GM19193 (cell line): ENCODE results near the gene ARHGAP26.

Experiments
- POLR2A ChIP-seq: IDR thresholded peaks from 4 replicates; pipeline ENCODE4 v1.6.1; 2011; ENCODE audit not compliant: insufficient read depth, insufficient read length; ENCODE audit errors: extremely low read depth

The ARHGAP26 gene

GRCh38 chr5:143111799-143112198, 341.6 kb downstream of the ARHGAP26 start:
- no peak for TF ChIP-seq POLR2A

- TF ChIP-seq POLR2A: no peak
Observed at GRCh38 chr5:143113461-143113860, 343.3 kb downstream of the ARHGAP26 start.

GRCh38 chr5:143114481-143114880, 344.3 kb downstream of the ARHGAP26 start:
- TF ChIP-seq POLR2A: no peak

- no peak for TF ChIP-seq POLR2A
Observed at GRCh38 chr5:143115381-143115780, 345.2 kb downstream of the ARHGAP26 start.

GRCh38 chr5:143116814-143117213, 346.6 kb downstream of the ARHGAP26 start:
- no peak for TF ChIP-seq POLR2A

- no peak for TF ChIP-seq POLR2A
Observed at GRCh38 chr5:143117821-143118220, 347.6 kb downstream of the ARHGAP26 start.

- TF ChIP-seq POLR2A: no peak
Observed at GRCh38 chr5:143118222-143118621, 348.0 kb downstream of the ARHGAP26 start.

- no peak for TF ChIP-seq POLR2A
Observed at GRCh38 chr5:143119291-143119769, 349.2 kb downstream of the ARHGAP26 start.

- TF ChIP-seq POLR2A: no peak
Observed at GRCh38 chr5:143119881-143120341, 349.7 kb downstream of the ARHGAP26 start.

- TF ChIP-seq POLR2A: no peak
Observed at GRCh38 chr5:143120460-143121134, 350.4 kb downstream of the ARHGAP26 start.

GRCh38 chr5:143121135-143121475, 350.9 kb downstream of the ARHGAP26 start:
- TF ChIP-seq POLR2A: no peak

- TF ChIP-seq POLR2A: no peak
Observed at GRCh38 chr5:143124593-143124992, 354.4 kb downstream of the ARHGAP26 start.

- no peak for TF ChIP-seq POLR2A
Observed at GRCh38 chr5:143126174-143127019, 356.2 kb downstream of the ARHGAP26 start.

- no peak for TF ChIP-seq POLR2A
Observed at GRCh38 chr5:143128412-143129071, 358.4 kb downstream of the ARHGAP26 start.

- no peak for TF ChIP-seq POLR2A
Observed at GRCh38 chr5:143129203-143129602, 359.0 kb downstream of the ARHGAP26 start.
